GM19397 (cell line): Measurements from ENCODE around the gene JMJD8.
A peak's percentile ranks its signal among the peaks of the same experiment; 100 is the strongest.
"Not testable (repeated sequence)": the region's sequence is repeated elsewhere in the genome, so short reads cannot be mapped to it uniquely, and the experiment has no call there.

Source experiments
- ATAC-seq: cut with Tn5 transposase; IDR thresholded peaks from one replicate; pipeline ENCODE4 v1.9.1; 2021; ENCODE audit warnings: mild to moderate bottlenecking, moderate library complexity; ENCODE audit not compliant: unreplicated experiment

Gene JMJD8

DNA sequence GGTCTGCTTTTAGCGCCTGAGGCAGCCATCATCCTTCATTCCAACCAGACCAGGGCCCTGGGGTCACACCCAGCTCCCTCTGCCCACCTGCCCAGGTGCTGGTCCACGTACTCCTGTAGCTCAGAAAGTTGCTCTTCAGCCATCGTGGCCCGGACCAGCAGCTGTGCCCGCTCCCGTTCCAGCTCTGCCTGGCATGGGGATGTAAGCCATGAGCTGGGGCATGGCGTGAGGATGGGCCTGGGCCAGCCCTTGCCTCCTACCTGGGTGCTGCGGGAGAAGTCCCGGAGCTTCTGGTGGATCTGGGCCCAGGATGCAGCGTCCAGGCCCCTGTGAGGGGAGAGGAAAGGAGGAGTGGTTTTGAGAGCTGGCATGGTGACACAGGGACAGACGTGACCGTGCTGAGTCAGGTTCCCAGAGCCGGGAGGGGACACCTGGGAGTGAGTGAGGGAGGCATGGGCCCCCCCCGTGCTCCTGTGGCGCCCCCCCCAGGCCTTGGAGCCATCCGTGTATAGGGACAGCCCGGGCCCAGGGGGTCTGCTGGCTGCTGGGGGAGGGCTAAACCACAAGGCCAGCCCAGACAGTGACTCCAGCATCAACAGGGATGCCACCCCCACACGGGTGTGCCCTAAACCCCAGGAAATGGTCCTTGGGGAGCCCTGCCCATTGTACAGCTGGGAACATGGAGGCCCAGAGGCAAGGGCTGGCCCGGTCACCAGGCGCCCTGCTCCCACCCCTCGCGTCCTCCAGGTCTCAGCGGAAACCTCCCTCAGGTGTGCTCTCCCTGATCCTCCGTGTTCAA, 38.9 kb upstream of the JMJD8 start:
- no peak for ATAC-seq

DNA sequence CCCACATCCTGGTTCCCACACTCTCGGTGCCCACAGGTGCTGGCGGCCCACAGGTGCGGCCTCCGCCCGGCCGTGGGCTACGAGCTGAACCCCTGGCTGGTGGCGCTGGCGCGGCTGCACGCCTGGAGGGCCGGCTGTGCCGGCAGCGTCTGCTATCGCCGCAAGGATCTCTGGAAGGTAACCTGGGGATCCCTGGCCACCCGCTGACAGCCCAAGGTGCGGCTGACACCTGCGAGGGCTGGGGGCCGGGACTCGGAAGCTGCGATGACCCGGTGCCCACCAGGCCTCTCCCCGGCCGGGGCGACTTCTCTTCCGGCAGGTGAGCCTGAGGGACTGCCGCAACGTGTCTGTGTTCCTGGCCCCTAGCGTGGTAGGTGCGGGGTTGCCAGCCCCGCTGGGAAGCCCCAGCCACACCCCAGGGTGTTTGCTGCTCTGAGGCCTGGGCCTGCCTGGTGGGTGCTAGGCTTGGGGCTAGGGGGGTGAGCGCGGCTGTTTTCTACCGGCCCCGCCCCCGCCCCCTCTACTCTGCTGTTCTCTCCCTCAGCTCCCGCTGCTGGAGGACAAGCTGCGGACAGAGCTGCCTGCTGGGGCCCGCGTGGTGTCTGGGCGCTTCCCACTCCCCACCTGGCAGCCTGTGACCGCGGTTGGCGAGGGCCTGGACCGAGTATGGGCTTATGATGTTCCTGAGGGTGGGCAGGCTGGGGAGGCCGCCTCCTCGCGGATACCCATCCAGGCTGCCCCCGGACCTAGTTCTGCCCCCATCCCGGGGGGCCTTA, 37.8 kb upstream of the JMJD8 start:
- ATAC-seq: no peak

DNA sequence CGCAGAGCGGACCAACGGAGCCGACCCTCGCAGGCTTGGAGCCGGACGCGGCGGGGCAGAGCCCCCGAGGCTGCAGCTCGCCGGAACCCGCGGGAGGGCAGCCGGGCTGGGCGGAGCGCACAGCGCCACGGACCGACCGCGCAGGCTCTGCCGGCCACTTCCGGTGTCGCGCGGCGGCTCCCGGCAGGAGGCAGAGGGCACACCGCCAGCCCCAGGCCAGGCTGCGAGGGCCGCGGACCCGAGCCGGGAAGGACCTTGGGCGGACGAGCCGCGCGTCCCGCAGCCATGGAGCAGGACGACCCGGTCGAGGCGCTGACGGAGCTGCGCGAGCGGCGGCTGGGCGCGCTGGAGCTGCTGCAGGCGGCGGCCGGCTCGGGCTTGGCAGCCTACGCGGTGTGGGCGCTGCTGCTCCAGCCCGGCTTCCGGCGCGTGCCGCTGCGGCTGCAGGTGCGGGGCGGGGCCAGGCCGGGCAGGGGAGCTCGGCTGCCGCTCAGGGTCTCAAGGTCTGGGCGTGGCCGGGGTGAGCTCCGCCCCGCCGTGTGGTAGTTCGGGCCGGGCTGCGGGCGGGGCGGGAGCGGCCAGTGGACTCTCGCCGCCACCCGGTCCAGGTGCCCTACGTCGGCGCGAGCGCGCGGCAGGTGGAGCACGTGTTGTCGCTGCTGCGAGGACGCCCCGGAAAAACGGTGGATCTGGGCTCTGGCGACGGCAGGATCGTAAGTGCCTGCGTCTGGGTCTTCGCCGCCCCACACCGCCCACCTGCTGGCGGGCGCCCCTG, 37.0 kb upstream of the JMJD8 start, which contains the start of gene ANTKMT:
ANTKMT (plus strand) TSS at position 157 of the 775 bp plus-strand sequence; CDS start at position 286, 129 bp downstream.
- ATAC-seq: peak; percentile 69

DNA sequence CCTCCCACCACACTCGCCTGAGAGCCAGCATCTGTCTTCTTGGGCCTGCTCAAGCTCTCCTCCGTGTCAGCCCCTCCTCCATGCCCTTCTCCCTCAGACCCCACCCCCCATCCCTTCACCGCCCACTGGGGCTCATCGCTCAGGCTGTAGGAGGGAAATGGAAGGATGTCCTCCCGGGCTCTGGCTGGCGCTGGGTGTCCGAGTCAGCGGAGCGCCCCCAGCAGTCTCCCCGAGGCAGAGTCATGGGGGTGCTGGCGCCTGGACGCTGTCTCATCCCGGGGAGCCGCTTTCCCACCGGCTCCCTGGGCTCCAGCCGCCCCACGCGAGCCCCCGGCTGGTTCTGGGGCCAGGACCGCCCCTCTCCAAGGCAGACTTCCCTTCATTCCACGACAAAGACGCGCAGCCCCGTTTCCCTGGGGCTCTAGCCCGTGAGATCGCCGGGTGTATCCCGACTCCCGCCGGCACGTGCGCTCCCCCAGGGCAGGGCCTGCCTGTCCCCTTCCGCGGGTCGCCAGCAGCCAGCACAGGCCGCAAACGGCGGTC, 36.4 kb upstream of the JMJD8 start:
- peak; percentile 8 for ATAC-seq

DNA sequence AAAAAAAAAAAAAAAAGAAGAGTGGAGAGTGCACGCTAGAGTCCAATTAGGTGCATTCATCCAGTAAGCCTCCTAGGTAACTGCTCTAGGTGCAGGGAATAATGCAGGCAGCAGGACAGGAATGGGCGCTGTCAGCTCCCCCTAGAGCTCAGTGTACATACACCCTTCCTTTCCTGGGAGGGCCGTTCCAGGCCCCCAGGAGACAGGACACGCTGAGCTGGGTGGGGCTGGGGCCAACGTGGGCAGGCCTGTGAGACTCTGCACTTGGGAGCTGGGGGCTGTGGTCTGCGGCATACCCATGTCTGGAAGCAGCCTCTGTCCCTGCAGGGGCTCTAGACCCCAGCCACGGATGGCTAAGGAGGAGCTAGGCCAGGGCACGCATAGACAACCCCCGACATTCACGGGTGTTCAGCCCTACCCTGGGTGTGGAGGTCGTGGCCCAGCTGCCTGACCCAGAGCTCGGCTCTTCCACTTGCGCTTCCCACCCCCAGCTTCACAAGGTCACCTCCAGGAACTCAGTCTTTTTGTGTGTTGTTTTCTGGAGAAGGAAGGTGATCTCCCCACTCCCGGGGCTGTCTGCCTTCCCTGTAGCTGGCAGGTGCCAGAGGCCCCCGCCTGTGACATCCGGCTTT, 35.8 kb upstream of the JMJD8 start:
- ATAC-seq: no peak

DNA sequence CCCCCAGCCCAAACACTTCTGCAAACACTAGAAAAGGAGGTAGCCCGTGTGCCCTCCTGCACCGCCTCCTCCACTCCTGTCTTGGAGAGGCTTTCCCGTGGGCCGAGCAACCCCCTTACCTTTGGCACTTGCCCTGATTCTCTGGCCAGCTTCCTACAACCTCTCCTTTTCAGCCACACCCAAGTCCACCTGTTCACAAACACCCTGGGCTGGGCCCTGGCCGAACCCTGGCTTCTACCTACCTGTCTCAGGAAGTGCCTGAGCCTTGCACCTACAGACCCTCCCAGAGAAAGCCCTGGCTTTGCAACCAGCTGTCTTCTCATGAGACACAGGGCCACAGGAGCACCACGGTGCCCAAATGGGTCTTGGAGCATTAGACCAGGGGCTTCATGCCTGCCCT, 34.8 kb upstream of the JMJD8 start:
- ATAC-seq: no peak

DNA sequence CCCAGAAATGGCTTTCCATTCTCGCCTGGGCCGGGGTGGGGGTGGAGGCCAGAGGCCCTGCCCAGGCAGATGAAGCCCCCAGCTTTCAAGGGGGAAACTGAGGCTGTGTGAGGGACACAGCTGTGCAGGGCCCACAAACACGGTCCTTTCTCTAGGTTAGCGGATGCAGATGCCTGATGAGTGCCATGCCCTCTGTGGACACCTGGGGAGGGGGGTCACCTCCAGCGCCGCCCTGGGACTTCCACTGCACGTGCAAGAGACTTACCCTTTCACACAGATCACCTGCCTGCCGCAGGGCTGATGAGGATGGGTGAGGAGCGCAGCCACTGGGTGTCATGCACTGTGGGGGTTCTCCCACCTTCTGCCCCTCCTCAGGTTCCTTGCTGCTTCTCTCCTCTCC, 34.3 kb upstream of the JMJD8 start:
- no peak for ATAC-seq

DNA sequence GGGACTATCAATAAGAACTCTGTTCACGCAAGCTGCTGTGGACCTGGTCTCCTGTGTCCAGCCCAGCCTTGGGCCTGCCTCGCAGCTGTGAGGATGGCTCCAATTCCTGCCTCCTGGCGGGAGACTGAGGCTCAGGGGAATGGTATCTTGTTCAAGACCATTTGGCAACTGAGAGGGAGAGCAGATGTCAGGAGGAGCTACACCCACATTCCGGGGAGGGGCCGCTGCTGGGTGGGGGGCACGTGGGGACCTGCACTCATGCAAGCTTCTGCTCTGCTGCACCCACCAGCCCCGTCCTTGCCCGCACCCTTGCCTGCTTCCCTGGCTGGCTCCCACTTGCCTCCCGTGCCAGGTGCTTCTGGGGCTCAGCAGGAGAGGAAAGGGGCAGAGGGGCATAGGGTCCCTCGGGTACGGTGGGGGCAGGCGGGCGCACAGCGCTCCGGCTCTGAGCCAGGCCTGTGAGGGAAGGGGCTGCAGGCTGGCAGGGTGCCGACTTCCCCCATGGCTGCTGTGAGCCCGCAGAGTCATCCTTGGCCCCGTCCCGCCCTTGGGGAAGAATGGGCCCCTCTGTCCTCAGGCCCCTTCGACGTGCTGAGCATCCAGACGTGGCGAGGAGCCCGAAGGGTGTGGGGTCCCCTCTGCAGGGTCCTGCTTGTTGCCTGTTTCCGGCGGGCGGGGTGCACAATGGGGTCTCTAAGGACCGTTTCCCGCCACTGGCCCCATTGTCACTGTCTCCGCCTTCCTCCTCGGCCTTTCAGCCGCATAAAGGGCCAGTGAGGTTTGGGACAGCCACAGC, 33.5 kb upstream of the JMJD8 start:
- ATAC-seq: no peak

DNA sequence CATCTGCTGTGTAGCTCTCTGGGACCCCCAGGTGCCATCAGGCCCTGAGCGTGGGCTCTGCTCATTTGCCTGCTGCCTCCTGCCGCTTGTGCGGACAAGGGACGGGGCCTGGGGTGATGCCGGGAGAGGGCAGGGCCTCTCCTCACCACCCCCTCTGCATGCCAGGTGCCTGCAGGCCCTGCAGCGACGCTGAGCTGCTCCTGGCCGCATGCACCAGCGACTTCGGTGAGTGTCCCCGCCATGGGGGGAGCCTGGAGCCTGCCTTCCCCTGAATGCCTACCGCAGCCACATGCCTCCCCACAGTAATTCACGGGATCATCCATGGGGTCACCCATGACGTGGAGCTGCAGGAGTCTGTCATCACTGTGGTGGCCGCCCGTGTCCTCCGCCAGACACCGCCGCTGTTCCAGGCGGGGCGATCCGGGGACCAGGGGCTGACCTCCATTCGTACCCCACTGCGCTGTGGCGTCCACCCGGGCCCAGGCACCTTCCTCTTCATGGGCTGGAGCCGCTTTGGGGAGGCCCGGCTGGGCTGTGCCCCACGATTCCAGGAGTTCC, 32.7 kb upstream of the JMJD8 start:
- ATAC-seq: no peak

DNA sequence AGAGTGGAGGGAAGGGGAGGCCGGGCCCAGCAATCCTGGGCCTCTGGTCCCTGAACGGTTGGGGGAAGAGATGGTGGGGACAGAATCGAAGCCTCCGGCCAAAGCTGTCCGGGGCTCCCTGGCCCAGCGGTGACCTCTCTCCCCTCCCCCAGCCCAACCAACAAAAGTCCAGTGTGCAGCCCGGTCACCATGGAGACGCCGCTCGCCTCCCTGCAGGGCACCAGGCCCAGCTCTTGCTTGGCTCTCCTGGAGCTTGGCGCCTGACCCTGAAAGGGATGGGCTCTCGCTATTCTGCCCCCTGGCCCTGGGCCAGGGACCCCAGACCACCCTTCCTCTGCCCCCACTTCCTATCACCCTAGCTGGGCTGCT, 32.0 kb upstream of the JMJD8 start:
- no peak for ATAC-seq

DNA sequence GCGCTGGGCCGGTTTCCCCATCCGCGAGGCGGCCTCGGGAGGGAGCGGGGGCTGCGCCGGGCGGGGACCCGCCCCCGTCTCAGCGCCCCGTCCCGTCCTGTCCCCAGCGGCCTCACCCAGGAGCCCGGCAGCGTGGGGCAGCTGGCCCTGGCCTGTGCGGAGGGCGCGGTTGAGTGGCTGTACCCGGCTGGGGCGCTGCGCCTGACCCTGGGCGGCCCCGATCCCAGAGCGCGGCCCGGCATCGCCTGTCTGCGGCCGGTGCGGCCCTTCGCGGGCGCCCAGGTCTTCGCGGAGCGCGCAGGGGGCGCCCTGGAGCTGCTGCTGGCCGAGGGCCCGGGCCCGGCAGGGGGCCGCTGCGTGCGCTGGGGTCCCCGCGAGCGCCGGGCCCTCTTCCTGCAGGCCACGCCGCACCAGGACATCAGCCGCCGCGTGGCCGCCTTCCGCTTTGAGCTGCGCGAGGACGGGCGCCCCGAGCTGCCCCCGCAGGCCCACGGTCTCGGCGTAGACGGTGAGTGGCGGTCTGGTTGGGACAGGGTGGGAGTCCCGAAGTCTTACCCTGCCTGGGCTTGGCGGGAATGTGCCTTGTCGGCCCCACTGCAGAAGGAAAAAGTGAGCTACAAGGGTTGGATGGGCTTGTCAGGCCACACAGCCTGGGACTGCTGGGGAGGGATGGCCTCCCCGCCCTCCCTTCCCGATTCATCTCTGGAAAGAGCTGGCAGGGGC, 31.5 kb upstream of the JMJD8 start:
- peak; percentile 26 for ATAC-seq

DNA sequence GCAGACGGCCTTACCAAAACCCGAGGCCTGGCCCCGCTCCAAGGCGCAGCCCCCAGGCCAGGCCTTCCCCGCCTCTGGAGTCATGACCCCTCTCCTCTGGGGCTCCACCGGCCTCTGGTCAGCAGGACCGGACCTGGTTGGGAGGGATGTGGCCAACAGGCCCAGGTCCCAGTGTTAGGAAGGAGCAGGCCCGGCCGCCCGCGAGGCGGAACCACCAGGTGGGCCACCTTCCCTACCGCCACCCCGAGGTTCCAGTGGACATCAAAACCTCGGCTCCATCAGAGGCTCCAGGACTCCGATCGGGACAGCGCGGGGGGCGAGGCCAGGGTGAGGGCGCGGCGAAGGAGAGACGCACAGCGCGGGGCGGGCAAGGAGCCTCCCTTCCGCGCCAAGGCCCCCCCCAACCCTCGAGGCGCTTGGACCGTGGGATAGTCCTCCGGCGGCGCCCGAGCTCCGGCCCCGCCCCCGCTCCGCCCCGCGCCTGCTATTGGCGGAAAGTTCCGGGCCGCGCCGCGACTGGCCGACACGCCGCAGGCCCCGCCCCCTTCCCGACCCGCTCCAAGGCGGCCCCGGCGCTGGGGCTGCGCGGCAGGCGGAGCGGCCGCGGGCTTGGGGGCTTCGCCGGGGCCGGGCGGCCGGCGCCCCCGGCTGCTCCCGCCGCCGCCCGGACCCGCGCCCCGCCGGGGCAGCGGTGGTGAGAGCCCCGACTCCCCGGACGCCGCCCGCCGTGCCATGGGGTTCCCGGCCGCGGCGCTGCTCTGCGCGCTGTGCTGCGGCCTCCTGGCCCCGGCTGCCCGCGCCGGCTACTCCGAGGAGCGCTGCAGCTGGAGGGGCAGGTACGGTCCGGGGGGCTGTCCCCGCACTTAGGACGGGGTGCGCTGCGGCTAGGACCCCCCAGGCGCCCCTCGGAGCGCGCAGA, 30.7 kb upstream of the JMJD8 start, which contains the start of gene METRN:
METRN (plus strand) TSS at position 561 of the 919 bp plus-strand sequence; CDS start at position 733, 172 bp downstream.
- peak; percentile 71 for ATAC-seq

DNA sequence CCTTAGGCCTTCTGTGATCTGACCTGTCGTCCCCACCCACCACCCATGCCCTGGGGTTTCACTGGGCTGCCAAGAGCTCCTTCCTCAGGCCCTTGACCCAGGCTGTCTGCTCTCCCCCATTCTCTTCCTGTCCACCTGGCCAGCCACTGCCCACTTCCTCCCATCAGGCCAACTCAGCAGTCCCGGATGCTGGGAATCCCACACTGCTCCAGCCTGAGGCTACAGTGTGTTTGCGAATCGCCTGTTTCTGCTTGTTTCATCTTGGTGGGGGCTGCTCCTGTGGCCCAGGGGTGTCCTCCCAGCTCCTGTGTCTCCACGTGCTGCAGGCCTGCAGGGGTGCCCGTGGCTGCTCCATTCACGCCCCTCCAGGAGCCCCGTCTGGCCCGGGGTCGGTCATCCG, 29.9 kb upstream of the JMJD8 start:
- ATAC-seq: no peak

DNA sequence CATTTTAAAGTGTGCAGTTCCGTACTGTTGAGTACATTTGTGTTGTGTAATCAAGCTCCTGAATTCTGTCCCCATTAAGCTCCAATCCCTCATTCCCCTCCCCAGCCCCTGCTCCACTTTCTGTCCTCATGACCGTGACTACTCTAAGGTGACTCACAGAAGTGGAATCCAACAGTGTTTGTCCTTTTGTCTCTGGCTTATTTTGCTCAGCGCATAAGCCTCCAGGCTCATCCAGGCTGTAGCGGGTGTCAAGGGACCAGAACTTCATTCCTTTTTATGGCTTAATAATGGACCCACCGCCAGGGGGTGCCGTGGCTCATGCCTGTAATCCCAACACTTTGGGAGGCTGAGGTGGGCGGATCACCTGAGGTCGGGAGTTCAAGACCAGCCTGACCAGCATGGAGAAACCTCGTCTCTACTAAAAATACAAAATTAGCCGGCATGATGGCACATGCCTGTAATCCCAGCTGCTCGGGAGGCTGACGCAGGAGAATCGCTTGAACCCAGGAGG, 28.7 kb upstream of the JMJD8 start:
- not testable (repeated sequence) for ATAC-seq

DNA sequence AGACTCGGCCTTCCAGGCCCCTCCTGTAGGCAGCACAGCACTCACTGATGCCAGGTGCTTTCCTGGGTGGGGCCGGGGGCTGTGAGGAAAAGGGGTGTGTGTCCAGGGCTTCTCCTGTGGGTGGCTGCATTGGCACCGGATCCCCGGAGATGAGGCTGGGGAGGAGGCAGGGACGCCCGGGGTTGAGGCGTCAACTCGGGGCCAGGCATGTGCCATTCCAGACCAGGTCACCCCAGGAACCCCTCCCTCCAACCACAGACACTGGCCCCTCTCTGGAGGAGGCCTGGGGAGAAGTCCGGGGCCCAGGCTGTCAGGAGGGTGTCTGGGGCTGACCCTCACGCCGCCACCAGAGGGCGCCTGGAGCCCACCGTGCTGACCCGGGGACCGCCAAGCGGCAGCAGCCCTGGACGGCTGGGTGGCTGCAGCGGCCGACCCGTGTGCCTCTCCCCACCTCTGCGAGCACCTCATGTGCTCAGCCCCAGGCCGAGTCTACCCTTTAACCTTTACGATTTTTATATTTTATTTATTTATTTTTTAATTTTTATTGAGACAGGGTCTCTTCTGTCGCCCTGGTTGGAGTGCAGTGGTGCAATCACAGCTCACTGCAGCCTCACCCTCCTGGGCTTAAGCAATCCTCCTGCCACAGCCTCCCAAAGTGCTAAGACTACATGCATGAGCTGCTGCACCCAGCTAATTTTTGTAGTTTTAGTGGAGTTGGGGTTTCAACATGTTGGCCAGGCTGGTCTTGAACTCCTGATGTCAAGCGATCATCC, 27.6 kb upstream of the JMJD8 start:
- no peak for ATAC-seq

DNA sequence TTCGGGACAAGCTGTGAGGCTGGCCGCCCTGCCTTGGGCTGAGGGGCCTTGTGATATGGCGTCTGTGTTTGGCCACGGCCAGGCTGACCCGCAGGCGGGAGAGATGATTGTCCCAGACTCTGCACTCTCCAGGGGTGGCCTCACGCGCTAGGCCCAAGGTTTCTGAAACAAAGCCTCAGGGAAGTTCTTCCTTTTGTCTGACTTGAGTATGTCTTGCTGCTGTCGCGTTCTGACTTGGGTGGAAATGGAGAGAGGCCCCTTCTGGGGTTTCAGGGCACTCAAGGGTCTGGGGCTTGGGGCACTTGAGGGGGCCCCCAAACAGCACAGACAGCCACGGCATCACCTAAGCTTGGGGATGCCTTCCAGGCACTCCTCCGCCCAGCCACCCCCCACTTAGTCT, 26.9 kb upstream of the JMJD8 start:
- no peak for ATAC-seq
